OCI-LY1 (cell line): ENCODE measurements around the gene DCAF5.

ENCODE experiments used
- EZH2 ChIP-seq: fragments of 200-600 bp; sonication (generic), shearing (Covaris generic); IDR thresholded peaks from 2 replicates; pipeline ENCODE4 v1.8.0; 2017; ENCODE audit warnings: borderline replicate concordance, mixed run types, mild to moderate bottlenecking, antibody characterized with exemption, low read length, moderate library complexity, mixed read lengths
- TF ChIP-seq, protein P1 (sequence below): fragments of 200-600 bp; sonication (generic), shearing (Covaris generic); IDR thresholded peaks from 2 replicates; pipeline ENCODE4 v1.5.1; 2017; ENCODE audit warnings: mild to moderate bottlenecking, antibody characterized with exemption, low read length, moderate library complexity, mixed read lengths

DNA sequence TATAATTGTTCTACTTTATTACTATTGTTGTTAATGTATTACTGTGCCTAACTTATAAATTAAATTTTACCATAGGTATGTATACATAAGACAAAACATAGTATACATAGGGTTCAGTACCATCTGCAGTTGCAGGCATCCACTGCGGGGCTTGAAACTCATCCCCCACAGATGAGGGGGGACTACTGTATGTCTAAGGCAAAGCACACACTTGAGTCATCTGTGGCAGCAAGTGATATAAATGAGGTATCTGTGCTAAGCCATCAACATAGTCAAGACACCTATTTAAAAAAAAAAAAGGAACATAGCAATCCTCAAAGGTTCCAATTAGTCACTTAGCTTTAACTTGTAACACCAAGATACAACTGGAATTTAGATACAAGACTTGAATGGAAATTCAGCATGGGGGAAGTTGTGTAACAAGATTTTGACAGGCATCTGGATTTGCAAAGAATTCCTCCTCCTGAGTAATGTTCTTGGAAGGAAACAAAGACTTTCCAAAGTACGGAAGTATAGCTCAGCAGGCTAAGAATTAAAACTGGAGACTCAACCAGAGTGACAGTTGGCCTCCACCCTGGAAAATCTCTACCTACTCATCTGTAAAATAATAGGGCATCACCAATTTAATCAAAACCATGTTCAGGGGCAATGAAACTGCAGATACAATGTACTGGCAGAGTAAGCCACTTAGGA, 14.9 kb downstream of the DCAF5 start:
- TF ChIP-seq, protein P1, sequence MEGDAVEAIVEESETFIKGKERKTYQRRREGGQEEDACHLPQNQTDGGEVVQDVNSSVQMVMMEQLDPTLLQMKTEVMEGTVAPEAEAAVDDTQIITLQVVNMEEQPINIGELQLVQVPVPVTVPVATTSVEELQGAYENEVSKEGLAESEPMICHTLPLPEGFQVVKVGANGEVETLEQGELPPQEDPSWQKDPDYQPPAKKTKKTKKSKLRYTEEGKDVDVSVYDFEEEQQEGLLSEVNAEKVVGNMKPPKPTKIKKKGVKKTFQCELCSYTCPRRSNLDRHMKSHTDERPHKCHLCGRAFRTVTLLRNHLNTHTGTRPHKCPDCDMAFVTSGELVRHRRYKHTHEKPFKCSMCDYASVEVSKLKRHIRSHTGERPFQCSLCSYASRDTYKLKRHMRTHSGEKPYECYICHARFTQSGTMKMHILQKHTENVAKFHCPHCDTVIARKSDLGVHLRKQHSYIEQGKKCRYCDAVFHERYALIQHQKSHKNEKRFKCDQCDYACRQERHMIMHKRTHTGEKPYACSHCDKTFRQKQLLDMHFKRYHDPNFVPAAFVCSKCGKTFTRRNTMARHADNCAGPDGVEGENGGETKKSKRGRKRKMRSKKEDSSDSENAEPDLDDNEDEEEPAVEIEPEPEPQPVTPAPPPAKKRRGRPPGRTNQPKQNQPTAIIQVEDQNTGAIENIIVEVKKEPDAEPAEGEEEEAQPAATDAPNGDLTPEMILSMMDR: no peak
- no peak for TF ChIP-seq EZH2
